Liver (tissue), 3 donors: ENCODE results near the gene KCNJ10.

Source experiments
- EGR1 ChIP-seq, 2 donors: IDR thresholded peaks; 2 replicates each; pipeline ENCODE4 v1.6.1; 2016 to 2018; ENCODE audit warnings: antibody characterized with exemption in 2 of 2, low read depth in 2 of 2
- FOXA1 ChIP-seq: IDR thresholded peaks from 2 replicates; pipeline ENCODE4 v1.6.1; 2016; ENCODE audit warnings: antibody characterized with exemption
- GABPA ChIP-seq, 2 donors: IDR thresholded peaks in 1 of 2; conservative IDR thresholded peaks in 1 of 2; 2 replicates each; pipeline ENCODE4 v1.6.1; 2016; ENCODE audit warnings: antibody characterized with exemption in 2 of 2, mild to moderate bottlenecking in 1 of 2, moderate library complexity in 1 of 2
- HNF4G ChIP-seq: IDR thresholded peaks from 2 replicates; pipeline ENCODE4 v1.6.1; 2016; ENCODE audit warnings: antibody characterized with exemption
- JUND ChIP-seq, 2 donors: IDR thresholded peaks; 2 replicates each; pipeline ENCODE4 v1.6.1; 2016; ENCODE audit warnings: antibody characterized with exemption in 2 of 2
- RXRA ChIP-seq, 2 donors: IDR thresholded peaks; 2 replicates each; pipeline ENCODE4 v1.6.1; 2017 to 2018; ENCODE audit warnings: antibody characterized with exemption in 2 of 2, mild to moderate bottlenecking in 1 of 2
- SP1 ChIP-seq: IDR thresholded peaks from 2 replicates; pipeline ENCODE4 v1.6.1; 2018; ENCODE audit warnings: antibody characterized with exemption, mild to moderate bottlenecking
- TAF1 ChIP-seq: conservative IDR thresholded peaks from 2 replicates; pipeline ENCODE4 v1.6.1; 2016; ENCODE audit warnings: antibody characterized with exemption, mild to moderate bottlenecking
- YY1 ChIP-seq: IDR thresholded peaks from 2 replicates; pipeline ENCODE4 v1.6.1; 2016; ENCODE audit warnings: antibody characterized with exemption, mild to moderate bottlenecking
- TF ChIP-seq, protein P1 (sequence below): fragments of 150-350 bp; IDR thresholded peaks from 2 replicates; pipeline ENCODE4 v1.5.1; 2017; ENCODE audit warnings: improper control_type of control experiment, low read depth, low read length; ENCODE audit not compliant: missing input control
- TF ChIP-seq, protein P2 (sequence below): IDR thresholded peaks from 2 replicates; pipeline ENCODE4 v1.6.1; 2016; ENCODE audit warnings: antibody characterized with exemption, mild to moderate bottlenecking
- TF ChIP-seq, protein P3 (sequence below): IDR thresholded peaks from 2 replicates; pipeline ENCODE4 v1.6.1; 2016; ENCODE audit warnings: antibody characterized with exemption
- TF ChIP-seq, protein P4 (sequence below): IDR thresholded peaks from 2 replicates; pipeline ENCODE4 v1.6.1; 2016; ENCODE audit warnings: antibody characterized with exemption
- donor health status: healthy.
- donor health status: healthy.

DNA sequence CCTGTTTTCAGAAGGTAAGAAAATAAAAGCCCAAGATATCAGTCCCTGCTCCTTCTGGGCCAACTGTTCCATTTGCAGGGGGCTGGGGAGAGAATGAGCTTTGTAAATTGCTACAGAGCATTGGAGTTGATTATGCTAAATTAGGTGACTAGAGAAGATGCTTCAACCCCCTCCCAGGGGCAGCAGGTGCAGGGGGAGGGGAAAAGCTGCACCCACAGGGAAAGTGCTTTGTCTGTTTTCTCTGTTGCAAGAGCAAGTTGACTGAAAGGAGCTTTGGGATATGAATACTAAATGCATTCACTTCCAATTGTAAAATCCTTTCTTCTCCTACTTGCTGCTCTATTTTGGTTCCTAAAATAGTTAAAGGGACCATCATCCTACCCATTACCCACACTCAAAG, 21.6 kb downstream of the KCNJ10 start:
- TF ChIP-seq GABPA (IDR thresholded peaks at IDR 0.05 in 1 of 2, conservative IDR thresholded peaks at IDR 0.05 in 1 of 2), result no peak
- TF ChIP-seq TAF1, result no peak
- TF ChIP-seq, protein P1, sequence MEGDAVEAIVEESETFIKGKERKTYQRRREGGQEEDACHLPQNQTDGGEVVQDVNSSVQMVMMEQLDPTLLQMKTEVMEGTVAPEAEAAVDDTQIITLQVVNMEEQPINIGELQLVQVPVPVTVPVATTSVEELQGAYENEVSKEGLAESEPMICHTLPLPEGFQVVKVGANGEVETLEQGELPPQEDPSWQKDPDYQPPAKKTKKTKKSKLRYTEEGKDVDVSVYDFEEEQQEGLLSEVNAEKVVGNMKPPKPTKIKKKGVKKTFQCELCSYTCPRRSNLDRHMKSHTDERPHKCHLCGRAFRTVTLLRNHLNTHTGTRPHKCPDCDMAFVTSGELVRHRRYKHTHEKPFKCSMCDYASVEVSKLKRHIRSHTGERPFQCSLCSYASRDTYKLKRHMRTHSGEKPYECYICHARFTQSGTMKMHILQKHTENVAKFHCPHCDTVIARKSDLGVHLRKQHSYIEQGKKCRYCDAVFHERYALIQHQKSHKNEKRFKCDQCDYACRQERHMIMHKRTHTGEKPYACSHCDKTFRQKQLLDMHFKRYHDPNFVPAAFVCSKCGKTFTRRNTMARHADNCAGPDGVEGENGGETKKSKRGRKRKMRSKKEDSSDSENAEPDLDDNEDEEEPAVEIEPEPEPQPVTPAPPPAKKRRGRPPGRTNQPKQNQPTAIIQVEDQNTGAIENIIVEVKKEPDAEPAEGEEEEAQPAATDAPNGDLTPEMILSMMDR, result no peak
- no peak for TF ChIP-seq JUND (IDR thresholded peaks at IDR 0.05)
- TF ChIP-seq, protein P2, sequence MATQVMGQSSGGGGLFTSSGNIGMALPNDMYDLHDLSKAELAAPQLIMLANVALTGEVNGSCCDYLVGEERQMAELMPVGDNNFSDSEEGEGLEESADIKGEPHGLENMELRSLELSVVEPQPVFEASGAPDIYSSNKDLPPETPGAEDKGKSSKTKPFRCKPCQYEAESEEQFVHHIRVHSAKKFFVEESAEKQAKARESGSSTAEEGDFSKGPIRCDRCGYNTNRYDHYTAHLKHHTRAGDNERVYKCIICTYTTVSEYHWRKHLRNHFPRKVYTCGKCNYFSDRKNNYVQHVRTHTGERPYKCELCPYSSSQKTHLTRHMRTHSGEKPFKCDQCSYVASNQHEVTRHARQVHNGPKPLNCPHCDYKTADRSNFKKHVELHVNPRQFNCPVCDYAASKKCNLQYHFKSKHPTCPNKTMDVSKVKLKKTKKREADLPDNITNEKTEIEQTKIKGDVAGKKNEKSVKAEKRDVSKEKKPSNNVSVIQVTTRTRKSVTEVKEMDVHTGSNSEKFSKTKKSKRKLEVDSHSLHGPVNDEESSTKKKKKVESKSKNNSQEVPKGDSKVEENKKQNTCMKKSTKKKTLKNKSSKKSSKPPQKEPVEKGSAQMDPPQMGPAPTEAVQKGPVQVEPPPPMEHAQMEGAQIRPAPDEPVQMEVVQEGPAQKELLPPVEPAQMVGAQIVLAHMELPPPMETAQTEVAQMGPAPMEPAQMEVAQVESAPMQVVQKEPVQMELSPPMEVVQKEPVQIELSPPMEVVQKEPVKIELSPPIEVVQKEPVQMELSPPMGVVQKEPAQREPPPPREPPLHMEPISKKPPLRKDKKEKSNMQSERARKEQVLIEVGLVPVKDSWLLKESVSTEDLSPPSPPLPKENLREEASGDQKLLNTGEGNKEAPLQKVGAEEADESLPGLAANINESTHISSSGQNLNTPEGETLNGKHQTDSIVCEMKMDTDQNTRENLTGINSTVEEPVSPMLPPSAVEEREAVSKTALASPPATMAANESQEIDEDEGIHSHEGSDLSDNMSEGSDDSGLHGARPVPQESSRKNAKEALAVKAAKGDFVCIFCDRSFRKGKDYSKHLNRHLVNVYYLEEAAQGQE, result no peak
- no peak for TF ChIP-seq RXRA (IDR thresholded peaks at IDR 0.05)
- TF ChIP-seq, protein P3, sequence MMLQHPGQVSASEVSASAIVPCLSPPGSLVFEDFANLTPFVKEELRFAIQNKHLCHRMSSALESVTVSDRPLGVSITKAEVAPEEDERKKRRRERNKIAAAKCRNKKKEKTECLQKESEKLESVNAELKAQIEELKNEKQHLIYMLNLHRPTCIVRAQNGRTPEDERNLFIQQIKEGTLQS, result no peak
- TF ChIP-seq, protein P4, sequence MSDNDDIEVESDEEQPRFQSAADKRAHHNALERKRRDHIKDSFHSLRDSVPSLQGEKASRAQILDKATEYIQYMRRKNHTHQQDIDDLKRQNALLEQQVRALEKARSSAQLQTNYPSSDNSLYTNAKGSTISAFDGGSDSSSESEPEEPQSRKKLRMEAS, result no peak
- TF ChIP-seq YY1, result no peak
- TF ChIP-seq EGR1 (IDR thresholded peaks at IDR 0.05; ENCODE audit: low read depth in 2 of 2), result no peak
- TF ChIP-seq SP1, result no peak
- TF ChIP-seq FOXA1, result no peak
- TF ChIP-seq HNF4G, result no peak
